Measurements from ENCODE around the gene ART5. TPM values are rescaled to one million over a fixed set of nuclear protein-coding genes. Genes with fewer than 3 reads are reported as not detected.

ART5 gene
- total and polyA plus RNA-seq, 9 of the 15 experiments (the other 6 are each of a cell fraction or from before 2014, with no cell fraction given), result 0.08 to 0.59 (median 0.33) TPM

GRCh38 chr11:3642071-3642951 lies 519 bp upstream of the ART5 start (continued):
- TF ChIP-seq AFF4 (CRISPR knock-in tag; IDR thresholded peaks at IDR 0.05) (no peak), ZBTB49 (CRISPR knock-in tag; IDR thresholded peaks at IDR 0.05; ENCODE audit: borderline replicate concordance) (peak; percentile 63; the same call in 1 of the 2 replicates), SAFB2 (IDR thresholded peaks at IDR 0.05; ENCODE audit: borderline replicate concordance, low read depth, low read length, severe bottlenecking) (no peak), TCF3 (CRISPR knock-in tag; IDR thresholded peaks at IDR 0.05) (0 out of 2 replicates have a peak, but pooled peaks have one; percentile 25), TEAD4 (IDR thresholded peaks at IDR 0.05; ENCODE audit: low read length) (no peak), TEAD4 (CRISPR knock-in tag; IDR thresholded peaks at IDR 0.05; ENCODE audit: borderline replicate concordance) (no peak), EP300 (IDR thresholded peaks at IDR 0.05; ENCODE audit: low read length) (no peak), ZNF561 (CRISPR knock-in tag; conservative IDR thresholded peaks at IDR 0.05) (no peak), SMARCA5 (IDR thresholded peaks at IDR 0.05) (no peak), SIX5 (IDR thresholded peaks at IDR 0.05; ENCODE audit: borderline replicate concordance in 1 of 2, insufficient read depth in 1 of 2, low read depth in 1 of 2, low read length in 2 of 2) (no peak), SMARCC2 (IDR thresholded peaks at IDR 0.05; ENCODE audit: low read depth) (no peak), HSF4 (CRISPR knock-in tag; IDR thresholded peaks at IDR 0.05; ENCODE audit: borderline replicate concordance) (no peak), TAF15 (IDR thresholded peaks at IDR 0.05; ENCODE audit: low read depth, low read length) (no peak), POLR2AphosphoS5 (IDR thresholded peaks at IDR 0.05; ENCODE audit: control insufficient read depth, insufficient read depth, low read depth, low read length) (peak; percentile 36), NELFE (IDR thresholded peaks at IDR 0.05; ENCODE audit: insufficient read depth, insufficient read length) (no peak), ZNF316 (IDR thresholded peaks at IDR 0.05) (no peak), CHD2 (IDR thresholded peaks at IDR 0.05; ENCODE audit: low read depth, low read length) (no peak)
- TF ChIP-seq, protein P1, sequence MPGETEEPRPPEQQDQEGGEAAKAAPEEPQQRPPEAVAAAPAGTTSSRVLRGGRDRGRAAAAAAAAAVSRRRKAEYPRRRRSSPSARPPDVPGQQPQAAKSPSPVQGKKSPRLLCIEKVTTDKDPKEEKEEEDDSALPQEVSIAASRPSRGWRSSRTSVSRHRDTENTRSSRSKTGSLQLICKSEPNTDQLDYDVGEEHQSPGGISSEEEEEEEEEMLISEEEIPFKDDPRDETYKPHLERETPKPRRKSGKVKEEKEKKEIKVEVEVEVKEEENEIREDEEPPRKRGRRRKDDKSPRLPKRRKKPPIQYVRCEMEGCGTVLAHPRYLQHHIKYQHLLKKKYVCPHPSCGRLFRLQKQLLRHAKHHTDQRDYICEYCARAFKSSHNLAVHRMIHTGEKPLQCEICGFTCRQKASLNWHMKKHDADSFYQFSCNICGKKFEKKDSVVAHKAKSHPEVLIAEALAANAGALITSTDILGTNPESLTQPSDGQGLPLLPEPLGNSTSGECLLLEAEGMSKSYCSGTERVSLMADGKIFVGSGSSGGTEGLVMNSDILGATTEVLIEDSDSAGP (CRISPR knock-in tag; IDR thresholded peaks at IDR 0.05), result no peak
- TF ChIP-seq, protein P2, sequence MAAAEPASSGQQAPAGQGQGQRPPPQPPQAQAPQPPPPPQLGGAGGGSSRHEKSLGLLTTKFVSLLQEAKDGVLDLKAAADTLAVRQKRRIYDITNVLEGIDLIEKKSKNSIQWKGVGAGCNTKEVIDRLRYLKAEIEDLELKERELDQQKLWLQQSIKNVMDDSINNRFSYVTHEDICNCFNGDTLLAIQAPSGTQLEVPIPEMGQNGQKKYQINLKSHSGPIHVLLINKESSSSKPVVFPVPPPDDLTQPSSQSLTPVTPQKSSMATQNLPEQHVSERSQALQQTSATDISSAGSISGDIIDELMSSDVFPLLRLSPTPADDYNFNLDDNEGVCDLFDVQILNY (CRISPR knock-in tag; IDR thresholded peaks at IDR 0.05), result no peak
